GM23338 (cell line): ENCODE data around the gene PHF20. TPM values are rescaled to one million over a fixed set of nuclear protein-coding genes. Genes with fewer than 3 reads are reported as not detected.

Source experiments
- ATAC-seq: fragments of 200-7000 bp; cut with Tn5 transposase; 3 replicates; pipeline ENCODE4 v1.9.1; 2020
- DNase-seq: peaks from one replicate; pipeline ENCODE4 v3.0.0-alpha.2; 2015; ENCODE audit warnings: low spot score
- H2AFZ ChIP-seq: fragments of 200-600 bp; sonication (generic); 2 replicates; pipeline ENCODE4 v1.8.0; 2016; ENCODE audit warnings: antibody characterized with exemption, mild to moderate bottlenecking, moderate library complexity
- H3F3A ChIP-seq: fragments of 200-600 bp; sonication (generic); replicated peaks from 2 replicates; pipeline ENCODE4 v1.8.0; 2017; ENCODE audit warnings: antibody characterized with exemption, mixed run types, low read depth
- H3K27ac ChIP-seq: fragments of 200-600 bp; sonication (generic); 2 replicates; pipeline ENCODE4 v1.6.1; 2016; ENCODE audit warnings: low read depth
- H3K27me3 ChIP-seq: fragments of 200-600 bp; sonication (generic); 2 replicates; pipeline ENCODE4 v1.8.0; 2016; ENCODE audit warnings: mild to moderate bottlenecking, mixed run types, moderate library complexity; ENCODE audit not compliant: insufficient read depth
- H3K36me3 ChIP-seq: fragments of 200-600 bp; sonication (generic); 2 replicates; pipeline ENCODE4 v1.8.0; 2016; ENCODE audit warnings: mild to moderate bottlenecking; ENCODE audit not compliant: insufficient read depth
- H3K4me1 ChIP-seq: fragments of 200-600 bp; sonication (generic); 2 replicates; pipeline ENCODE4 v1.8.0; 2016; ENCODE audit warnings: mild to moderate bottlenecking, moderate library complexity; ENCODE audit not compliant: insufficient read depth
- H3K4me2 ChIP-seq: fragments of 200-600 bp; sonication (generic); 2 replicates; pipeline ENCODE4 v1.7.1; 2017; ENCODE audit warnings: mixed run types
- H3K4me3 ChIP-seq: fragments of 200-600 bp; sonication (generic); 2 replicates; pipeline ENCODE4 v1.6.1; 2016; ENCODE audit warnings: mixed run types
- H3K79me2 ChIP-seq: fragments of 200-600 bp; sonication (generic); replicated peaks from 2 replicates; pipeline ENCODE4 v1.8.0; 2017; ENCODE audit warnings: mild to moderate bottlenecking; ENCODE audit not compliant: insufficient read depth
- H3K9me2 ChIP-seq: fragments of 200-600 bp; sonication (generic); 2 replicates; pipeline ENCODE4 v1.8.0; 2017; ENCODE audit not compliant: insufficient read depth
- H4K20me1 ChIP-seq: fragments of 200-600 bp; sonication (generic); replicated peaks from 2 replicates; pipeline ENCODE4 v1.8.0; 2017; ENCODE audit warnings: mild to moderate bottlenecking; ENCODE audit not compliant: insufficient read depth
- H3K27ac Mint-ChIP-seq: 2 replicates; pipeline ENCODE4 v1.8.0; 2020; ENCODE audit warnings: inconsistent platforms, mild to moderate bottlenecking, moderate library complexity, mixed read lengths
- H3K27me3 Mint-ChIP-seq: 3 replicates; pipeline ENCODE4 v1.8.0; 2022; ENCODE audit warnings: low read depth, mild to moderate bottlenecking, moderate library complexity, mixed read lengths, inconsistent platforms; ENCODE audit not compliant: insufficient read depth, poor library complexity
- H3K36me3 Mint-ChIP-seq: 3 replicates; pipeline ENCODE4 v1.8.0; 2021; ENCODE audit warnings: low read depth, mild to moderate bottlenecking, inconsistent platforms, moderate library complexity, mixed read lengths
- H3K4me1 Mint-ChIP-seq: 3 replicates; pipeline ENCODE4 v1.8.0; 2020; ENCODE audit warnings: mild to moderate bottlenecking, inconsistent platforms, mixed read lengths
- H3K4me3 Mint-ChIP-seq: 3 replicates; pipeline ENCODE4 v1.8.0; 2021; ENCODE audit warnings: moderate library complexity, mild to moderate bottlenecking, inconsistent platforms, mixed read lengths
- H3K9me3 Mint-ChIP-seq: 3 replicates; pipeline ENCODE4 v1.8.0; 2020; ENCODE audit warnings: moderate library complexity, mild to moderate bottlenecking, inconsistent platforms, mixed read lengths
- EZH2 ChIP-seq: fragments of 200-600 bp; sonication (generic); IDR thresholded peaks from one replicate; pipeline ENCODE4 v1.8.0; 2017; ENCODE audit warnings: antibody characterized with exemption, mild to moderate bottlenecking, low read depth; ENCODE audit not compliant: unreplicated experiment
- NANOG ChIP-seq: IDR thresholded peaks from 2 replicates; pipeline ENCODE4 v1.6.1; 2016; ENCODE audit warnings: antibody characterized with exemption, borderline replicate concordance
- ZNF331 ChIP-seq: fragments of 250-450 bp; sonication (Bioruptor Pico); IDR thresholded peaks from 2 replicates; pipeline ENCODE4 v1.5.0; 2020; ENCODE audit warnings: low read depth, mild to moderate bottlenecking, moderate library complexity
- polyA plus RNA-seq: library from polyadenylated mRNA; unstranded; fragments of >200 nt; fragmentation: Nextera tagmentation; extraction: Ambion mirVana; gene quantifications from 2 replicates; pipeline ENCODE4 v1.2.1, GENCODE V29; 2016
- total RNA-seq: library from RNA; depleted of rRNA; stranded (reverse); fragments of >200 nt; shearing (Covaris generic); gene quantifications from 2 replicates; pipeline ENCODE4 v1.2.3, GENCODE V29; 2014
- TF ChIP-seq, protein P1 (sequence below), 2 experiments: fragments of 200-600 bp in 1 of 2; sonication (generic) in 1 of 2; conservative IDR thresholded peaks; 2 replicates each; pipeline versions ENCODE4 v1.5.1 to v1.6.1; 2016 to 2017; ENCODE audit warnings: antibody characterized with exemption in 2 of 2, low read depth in 2 of 2, mild to moderate bottlenecking in 2 of 2, moderate library complexity in 1 of 2
- TF ChIP-seq, protein P2 (sequence below): IDR thresholded peaks from one replicate; pipeline ENCODE4 v1.6.1; 2018; ENCODE audit warnings: antibody characterized with exemption; ENCODE audit not compliant: unreplicated experiment
- TF ChIP-seq, protein P3 (sequence below): fragments of 250-450 bp; sonication (Bioruptor Pico); IDR thresholded peaks from 2 replicates; pipeline ENCODE4 v1.5.0; 2020; ENCODE audit warnings: mild to moderate bottlenecking, moderate library complexity
- TF ChIP-seq, protein P4 (sequence below): IDR thresholded peaks from 2 replicates; pipeline ENCODE4 v1.6.1; 2016; ENCODE audit warnings: antibody characterized with exemption

Gene PHF20
- total and polyA plus RNA-seq, 2 experiments from 2014 or later: 71.8 to 103 TPM

DNA sequence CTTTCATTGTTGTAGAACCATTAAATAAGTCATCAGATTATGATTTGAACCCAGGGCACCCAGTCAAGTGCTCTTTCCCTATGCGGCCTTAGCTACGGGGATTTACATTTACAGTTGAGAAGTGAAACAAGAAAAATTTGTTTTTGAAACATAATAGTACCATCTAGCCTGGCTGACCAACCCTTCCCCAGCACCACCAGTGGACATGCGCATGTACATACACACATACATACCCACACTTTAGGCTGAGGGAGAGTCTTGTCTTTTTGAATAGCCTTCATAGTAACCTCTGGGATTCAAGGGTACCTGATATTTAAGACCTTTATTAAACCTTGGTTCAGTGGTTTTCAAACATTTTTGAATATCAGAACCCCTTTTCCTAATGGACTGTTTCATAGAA is 148.7 kb downstream of the PHF20 start:
- Histone ChIP-seq H3K79me2 (no peaks in the 10 kb centered on the region), H3K9me2 (no peaks in the 10 kb centered on the region), H3K4me2 (no peak overlapping the region), H4K20me1 (no peaks in the 10 kb centered on the region), H2AFZ (no peak overlapping the region), H3K27me3 (no peaks in the 10 kb centered on the region), H3F3A (no peaks in the 10 kb centered on the region), H3K36me3 (peaks cover 18% of the 10 kb centered on the region), H3K4me1 (no peaks in the 10 kb centered on the region), H3K4me3 (no peak overlapping the region), H3K27ac (no peak overlapping the region)
- Mint-ChIP-seq H3K9me3 (no peaks in the 10 kb centered on the region), H3K27me3 (peaks cover 6% of the 10 kb centered on the region), H3K36me3 (peaks cover 26% of the 10 kb centered on the region), H3K4me1 (no peaks in the 10 kb centered on the region), H3K27ac (no peak overlapping the region), H3K4me3 (no peak overlapping the region)
- ATAC-seq (no peak), DNase-seq (no peak)
- TF ChIP-seq, protein P1, sequence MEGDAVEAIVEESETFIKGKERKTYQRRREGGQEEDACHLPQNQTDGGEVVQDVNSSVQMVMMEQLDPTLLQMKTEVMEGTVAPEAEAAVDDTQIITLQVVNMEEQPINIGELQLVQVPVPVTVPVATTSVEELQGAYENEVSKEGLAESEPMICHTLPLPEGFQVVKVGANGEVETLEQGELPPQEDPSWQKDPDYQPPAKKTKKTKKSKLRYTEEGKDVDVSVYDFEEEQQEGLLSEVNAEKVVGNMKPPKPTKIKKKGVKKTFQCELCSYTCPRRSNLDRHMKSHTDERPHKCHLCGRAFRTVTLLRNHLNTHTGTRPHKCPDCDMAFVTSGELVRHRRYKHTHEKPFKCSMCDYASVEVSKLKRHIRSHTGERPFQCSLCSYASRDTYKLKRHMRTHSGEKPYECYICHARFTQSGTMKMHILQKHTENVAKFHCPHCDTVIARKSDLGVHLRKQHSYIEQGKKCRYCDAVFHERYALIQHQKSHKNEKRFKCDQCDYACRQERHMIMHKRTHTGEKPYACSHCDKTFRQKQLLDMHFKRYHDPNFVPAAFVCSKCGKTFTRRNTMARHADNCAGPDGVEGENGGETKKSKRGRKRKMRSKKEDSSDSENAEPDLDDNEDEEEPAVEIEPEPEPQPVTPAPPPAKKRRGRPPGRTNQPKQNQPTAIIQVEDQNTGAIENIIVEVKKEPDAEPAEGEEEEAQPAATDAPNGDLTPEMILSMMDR (conservative IDR thresholded peaks at IDR 0.05; ENCODE audit: low read depth in 2 of 2): no peak
- TF ChIP-seq, protein P2, sequence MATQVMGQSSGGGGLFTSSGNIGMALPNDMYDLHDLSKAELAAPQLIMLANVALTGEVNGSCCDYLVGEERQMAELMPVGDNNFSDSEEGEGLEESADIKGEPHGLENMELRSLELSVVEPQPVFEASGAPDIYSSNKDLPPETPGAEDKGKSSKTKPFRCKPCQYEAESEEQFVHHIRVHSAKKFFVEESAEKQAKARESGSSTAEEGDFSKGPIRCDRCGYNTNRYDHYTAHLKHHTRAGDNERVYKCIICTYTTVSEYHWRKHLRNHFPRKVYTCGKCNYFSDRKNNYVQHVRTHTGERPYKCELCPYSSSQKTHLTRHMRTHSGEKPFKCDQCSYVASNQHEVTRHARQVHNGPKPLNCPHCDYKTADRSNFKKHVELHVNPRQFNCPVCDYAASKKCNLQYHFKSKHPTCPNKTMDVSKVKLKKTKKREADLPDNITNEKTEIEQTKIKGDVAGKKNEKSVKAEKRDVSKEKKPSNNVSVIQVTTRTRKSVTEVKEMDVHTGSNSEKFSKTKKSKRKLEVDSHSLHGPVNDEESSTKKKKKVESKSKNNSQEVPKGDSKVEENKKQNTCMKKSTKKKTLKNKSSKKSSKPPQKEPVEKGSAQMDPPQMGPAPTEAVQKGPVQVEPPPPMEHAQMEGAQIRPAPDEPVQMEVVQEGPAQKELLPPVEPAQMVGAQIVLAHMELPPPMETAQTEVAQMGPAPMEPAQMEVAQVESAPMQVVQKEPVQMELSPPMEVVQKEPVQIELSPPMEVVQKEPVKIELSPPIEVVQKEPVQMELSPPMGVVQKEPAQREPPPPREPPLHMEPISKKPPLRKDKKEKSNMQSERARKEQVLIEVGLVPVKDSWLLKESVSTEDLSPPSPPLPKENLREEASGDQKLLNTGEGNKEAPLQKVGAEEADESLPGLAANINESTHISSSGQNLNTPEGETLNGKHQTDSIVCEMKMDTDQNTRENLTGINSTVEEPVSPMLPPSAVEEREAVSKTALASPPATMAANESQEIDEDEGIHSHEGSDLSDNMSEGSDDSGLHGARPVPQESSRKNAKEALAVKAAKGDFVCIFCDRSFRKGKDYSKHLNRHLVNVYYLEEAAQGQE: no peak
- no peak for TF ChIP-seq EZH2
- TF ChIP-seq, protein P3, sequence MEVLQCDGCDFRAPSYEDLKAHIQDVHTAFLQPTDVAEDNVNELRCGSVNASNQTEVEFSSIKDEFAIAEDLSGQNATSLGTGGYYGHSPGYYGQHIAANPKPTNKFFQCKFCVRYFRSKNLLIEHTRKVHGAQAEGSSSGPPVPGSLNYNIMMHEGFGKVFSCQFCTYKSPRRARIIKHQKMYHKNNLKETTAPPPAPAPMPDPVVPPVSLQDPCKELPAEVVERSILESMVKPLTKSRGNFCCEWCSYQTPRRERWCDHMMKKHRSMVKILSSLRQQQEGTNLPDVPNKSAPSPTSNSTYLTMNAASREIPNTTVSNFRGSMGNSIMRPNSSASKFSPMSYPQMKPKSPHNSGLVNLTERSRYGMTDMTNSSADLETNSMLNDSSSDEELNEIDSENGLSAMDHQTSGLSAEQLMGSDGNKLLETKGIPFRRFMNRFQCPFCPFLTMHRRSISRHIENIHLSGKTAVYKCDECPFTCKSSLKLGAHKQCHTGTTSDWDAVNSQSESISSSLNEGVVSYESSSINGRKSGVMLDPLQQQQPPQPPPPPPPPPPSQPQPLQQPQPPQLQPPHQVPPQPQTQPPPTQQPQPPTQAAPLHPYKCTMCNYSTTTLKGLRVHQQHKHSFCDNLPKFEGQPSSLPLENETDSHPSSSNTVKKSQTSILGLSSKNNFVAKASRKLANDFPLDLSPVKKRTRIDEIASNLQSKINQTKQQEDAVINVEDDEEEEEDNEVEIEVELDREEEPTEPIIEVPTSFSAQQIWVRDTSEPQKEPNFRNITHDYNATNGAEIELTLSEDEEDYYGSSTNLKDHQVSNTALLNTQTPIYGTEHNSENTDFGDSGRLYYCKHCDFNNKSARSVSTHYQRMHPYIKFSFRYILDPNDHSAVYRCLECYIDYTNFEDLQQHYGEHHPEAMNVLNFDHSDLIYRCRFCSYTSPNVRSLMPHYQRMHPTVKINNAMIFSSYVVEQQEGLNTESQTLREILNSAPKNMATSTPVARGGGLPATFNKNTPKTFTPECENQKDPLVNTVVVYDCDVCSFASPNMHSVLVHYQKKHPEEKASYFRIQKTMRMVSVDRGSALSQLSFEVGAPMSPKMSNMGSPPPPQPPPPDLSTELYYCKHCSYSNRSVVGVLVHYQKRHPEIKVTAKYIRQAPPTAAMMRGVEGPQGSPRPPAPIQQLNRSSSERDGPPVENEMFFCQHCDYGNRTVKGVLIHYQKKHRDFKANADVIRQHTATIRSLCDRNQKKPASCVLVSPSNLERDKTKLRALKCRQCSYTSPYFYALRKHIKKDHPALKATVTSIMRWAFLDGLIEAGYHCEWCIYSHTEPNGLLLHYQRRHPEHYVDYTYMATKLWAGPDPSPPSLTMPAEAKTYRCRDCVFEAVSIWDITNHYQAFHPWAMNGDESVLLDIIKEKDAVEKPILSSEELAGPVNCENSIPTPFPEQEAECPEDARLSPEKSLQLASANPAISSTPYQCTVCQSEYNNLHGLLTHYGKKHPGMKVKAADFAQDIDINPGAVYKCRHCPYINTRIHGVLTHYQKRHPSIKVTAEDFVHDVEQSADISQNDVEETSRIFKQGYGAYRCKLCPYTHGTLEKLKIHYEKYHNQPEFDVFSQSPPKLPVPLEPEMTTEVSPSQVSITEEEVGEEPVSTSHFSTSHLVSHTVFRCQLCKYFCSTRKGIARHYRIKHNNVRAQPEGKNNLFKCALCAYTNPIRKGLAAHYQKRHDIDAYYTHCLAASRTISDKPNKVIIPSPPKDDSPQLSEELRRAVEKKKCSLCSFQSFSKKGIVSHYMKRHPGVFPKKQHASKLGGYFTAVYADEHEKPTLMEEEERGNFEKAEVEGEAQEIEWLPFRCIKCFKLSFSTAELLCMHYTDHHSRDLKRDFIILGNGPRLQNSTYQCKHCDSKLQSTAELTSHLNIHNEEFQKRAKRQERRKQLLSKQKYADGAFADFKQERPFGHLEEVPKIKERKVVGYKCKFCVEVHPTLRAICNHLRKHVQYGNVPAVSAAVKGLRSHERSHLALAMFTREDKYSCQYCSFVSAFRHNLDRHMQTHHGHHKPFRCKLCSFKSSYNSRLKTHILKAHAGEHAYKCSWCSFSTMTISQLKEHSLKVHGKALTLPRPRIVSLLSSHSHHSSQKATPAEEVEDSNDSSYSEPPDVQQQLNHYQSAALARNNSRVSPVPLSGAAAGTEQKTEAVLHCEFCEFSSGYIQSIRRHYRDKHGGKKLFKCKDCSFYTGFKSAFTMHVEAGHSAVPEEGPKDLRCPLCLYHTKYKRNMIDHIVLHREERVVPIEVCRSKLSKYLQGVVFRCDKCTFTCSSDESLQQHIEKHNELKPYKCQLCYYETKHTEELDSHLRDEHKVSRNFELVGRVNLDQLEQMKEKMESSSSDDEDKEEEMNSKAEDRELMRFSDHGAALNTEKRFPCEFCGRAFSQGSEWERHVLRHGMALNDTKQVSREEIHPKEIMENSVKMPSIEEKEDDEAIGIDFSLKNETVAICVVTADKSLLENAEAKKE: no peak
- TF ChIP-seq ZNF331 (CRISPR knock-in tag): no peak
- TF ChIP-seq NANOG: no peak
- TF ChIP-seq, protein P4, sequence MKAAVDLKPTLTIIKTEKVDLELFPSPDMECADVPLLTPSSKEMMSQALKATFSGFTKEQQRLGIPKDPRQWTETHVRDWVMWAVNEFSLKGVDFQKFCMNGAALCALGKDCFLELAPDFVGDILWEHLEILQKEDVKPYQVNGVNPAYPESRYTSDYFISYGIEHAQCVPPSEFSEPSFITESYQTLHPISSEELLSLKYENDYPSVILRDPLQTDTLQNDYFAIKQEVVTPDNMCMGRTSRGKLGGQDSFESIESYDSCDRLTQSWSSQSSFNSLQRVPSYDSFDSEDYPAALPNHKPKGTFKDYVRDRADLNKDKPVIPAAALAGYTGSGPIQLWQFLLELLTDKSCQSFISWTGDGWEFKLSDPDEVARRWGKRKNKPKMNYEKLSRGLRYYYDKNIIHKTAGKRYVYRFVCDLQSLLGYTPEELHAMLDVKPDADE: no peak
